AG09309 (cell line): ENCODE data around the gene HTATIP2.
A peak's percentile ranks its signal among the peaks of the same experiment; 100 is the strongest.

Experiments used
- DNase-seq: peaks from one replicate; pipeline ENCODE4 v3.0.0-alpha.2; 2010; ENCODE audit warnings: low read depth
- H3K4me3 ChIP-seq: 2 replicates; pipeline ENCODE4 v1.5.1; 2011; ENCODE audit warnings: mild to moderate bottlenecking, low read depth, low read length, moderate library complexity; ENCODE audit not compliant: control insufficient read depth
- TF ChIP-seq, protein P1 (sequence below): IDR thresholded peaks from 2 replicates; pipeline ENCODE4 v1.5.1; 2011; ENCODE audit warnings: mild to moderate bottlenecking, low read depth, low read length, inconsistent platforms; ENCODE audit not compliant: insufficient read depth, control insufficient read depth; ENCODE audit errors: missing control alignments

HTATIP2 gene

DNA sequence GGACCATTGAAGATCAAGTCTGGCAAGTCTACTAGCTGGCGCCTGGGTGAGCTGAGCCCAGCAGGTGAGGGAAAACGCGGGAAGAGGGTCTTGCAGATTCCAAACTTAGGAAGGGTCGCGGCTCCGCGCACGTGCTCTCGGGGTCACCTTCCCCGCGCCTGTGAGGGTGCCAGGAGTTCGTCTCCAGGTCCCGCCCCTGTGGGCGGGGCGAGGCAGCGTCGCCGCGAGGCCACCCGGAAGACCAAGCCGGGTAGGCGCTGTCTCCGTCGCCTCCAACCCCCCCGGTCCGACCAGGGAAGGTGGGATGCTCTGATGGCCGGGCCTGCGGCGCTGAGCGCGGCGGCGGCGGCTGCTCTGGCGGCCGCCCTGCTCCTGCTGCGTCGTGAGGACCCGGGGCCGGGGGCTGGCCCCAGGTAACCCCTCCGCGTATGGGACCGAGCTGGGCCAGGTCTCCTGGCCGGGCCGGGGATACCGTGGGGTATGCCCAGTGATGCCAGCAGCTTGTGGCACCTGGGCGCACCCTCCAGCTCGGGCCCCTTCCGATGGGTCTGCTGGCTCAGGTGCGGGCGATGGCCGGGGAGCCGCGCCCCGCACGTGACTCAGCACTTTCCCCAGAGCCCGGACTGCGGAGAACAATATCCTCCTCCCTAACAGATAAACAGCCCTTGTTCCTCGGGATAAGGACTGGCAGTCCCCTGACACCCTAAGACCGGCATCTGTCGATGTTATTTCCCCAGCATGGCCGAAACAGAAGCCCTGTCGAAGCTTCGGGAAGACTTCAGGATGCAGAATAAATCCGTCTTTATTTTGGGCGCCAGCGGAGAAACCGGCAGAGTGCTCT is at the start of gene HTATIP2:
HTATIP2 (plus strand) TSS at position 215 of the 841 bp plus-strand sequence; CDS start at position 739, 524 bp downstream.
- peak within 1 kb of the TSS; percentile 68 for H3K4me3 ChIP-seq
- TF ChIP-seq, protein P1, sequence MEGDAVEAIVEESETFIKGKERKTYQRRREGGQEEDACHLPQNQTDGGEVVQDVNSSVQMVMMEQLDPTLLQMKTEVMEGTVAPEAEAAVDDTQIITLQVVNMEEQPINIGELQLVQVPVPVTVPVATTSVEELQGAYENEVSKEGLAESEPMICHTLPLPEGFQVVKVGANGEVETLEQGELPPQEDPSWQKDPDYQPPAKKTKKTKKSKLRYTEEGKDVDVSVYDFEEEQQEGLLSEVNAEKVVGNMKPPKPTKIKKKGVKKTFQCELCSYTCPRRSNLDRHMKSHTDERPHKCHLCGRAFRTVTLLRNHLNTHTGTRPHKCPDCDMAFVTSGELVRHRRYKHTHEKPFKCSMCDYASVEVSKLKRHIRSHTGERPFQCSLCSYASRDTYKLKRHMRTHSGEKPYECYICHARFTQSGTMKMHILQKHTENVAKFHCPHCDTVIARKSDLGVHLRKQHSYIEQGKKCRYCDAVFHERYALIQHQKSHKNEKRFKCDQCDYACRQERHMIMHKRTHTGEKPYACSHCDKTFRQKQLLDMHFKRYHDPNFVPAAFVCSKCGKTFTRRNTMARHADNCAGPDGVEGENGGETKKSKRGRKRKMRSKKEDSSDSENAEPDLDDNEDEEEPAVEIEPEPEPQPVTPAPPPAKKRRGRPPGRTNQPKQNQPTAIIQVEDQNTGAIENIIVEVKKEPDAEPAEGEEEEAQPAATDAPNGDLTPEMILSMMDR, result no peak
- no peak for DNase-seq

DNA sequence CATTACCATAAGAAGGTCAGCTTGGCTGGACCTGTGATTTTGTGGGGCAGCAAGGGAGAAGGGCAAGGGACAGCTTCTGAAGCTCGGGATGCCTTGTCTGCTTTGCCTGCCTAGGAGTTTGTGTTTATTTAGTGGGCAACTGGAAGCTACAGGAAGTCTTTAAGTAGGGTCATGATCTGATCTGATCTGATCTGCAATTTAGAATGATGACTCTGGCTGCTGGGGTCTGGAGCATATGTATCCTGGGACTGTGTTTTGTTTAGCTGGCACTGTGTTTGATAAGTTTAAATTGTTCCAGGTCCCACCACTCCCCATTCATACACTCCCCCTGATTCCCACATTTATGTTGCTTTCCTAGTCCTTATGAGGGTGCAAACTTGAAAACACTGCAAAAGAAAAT is 47.7 kb upstream of the HTATIP2 start:
- TF ChIP-seq, protein P1, result no peak
- DNase-seq, result no peak
- H3K4me3 ChIP-seq, result no peak overlapping the region

DNA sequence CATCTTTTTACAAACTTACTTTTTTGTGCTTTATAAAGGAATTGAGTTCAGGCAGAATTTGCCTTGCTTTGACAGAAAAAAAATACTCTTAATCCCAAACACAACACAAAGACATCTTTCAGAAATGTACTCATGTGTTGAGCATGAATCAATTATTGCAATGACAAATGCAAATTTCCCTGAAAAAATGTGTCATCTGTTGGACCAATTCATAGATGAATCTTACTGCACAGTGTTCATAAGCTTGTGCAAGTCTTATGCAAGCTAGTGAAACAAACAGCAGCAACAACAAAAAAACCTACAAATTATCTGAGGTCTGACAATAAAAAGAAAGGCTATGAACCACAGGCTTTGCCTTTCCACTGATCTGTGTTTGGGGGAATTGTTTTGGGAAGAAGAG is 42.3 kb upstream of the HTATIP2 start:
- TF ChIP-seq, protein P1, result no peak
- no peak overlapping the region for H3K4me3 ChIP-seq
- no peak for DNase-seq

DNA sequence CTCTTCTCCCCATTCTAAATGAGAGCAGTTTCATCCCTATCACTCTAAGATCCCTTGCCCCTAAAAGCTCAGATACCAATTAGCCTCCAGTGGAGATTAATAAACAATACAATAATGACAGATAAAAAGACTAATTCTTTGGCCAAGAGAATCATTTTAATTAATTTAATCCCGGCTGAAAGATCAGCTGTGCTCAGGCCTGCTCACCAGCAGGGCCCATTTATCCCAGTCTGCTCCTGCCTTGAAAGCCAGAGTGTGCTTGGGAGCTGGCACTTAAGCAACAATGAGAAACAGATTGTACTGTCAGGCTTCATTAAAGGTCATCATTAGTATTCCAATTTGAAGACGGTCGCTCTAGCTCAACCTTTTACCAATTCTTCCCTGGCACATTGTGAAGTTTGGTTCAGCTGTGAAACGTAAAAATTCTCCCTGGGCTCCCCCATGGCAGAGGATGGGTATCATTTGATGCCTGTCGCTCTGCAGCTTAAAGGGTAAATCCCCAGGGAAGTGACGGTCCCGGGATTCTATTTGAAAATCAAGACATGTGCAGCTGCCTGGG is 36.1 kb upstream of the HTATIP2 start:
- TF ChIP-seq, protein P1, result no peak
- H3K4me3 ChIP-seq, result no peak overlapping the region
- no peak for DNase-seq

DNA sequence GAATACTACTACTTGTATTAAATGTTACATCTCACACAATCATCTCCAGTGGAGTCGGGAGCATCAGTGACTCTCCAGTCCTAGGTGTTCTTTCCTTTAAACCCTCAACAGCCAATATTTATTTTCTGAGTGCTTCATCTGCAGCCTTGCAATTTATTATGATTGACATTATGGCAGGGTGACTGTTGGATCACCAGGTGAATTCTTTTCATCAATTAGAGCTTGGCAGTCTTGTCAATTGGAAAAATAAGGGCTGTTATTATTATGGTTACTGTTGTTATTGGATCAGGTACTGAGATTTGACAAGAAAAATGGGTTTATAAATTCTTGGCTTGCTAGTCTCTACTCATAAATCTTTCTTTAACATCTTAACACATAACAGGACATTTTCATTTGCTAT is 27.5 kb upstream of the HTATIP2 start:
- TF ChIP-seq, protein P1, result no peak
- no peak for DNase-seq
- H3K4me3 ChIP-seq, result no peak overlapping the region

DNA sequence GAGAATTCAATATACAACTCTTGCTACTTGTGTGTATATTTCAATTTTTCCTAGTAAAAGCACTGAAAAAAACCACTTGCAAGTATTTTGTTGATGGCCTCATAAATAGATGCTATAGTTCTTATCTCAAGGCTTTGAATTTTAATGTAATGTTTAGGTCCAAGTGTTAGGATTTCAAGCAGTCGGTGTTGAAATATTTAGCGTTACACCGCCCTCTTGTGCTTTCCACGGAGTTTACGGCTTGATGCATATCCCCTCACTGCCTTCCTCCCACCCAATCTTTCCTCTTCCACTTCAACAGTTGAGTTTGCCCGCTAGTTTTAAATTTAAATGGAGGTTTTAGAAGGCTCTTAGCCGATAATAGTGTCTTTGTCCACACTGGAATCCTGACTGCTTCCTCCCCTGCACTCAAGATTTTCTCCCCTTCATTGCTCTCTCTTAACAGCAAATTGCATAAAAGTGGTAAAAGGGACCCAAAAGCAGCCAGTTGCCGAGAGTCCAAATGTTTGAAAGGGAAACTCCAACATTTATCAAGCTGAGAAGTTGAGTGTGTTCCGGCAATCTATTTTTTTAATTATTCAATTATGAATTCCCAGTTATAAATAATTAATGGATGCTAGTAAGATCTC is 25.9 kb upstream of the HTATIP2 start:
- no peak for DNase-seq
- no peak overlapping the region for H3K4me3 ChIP-seq
- TF ChIP-seq, protein P1, result peak; percentile 36
